ENCODE results near the gene REV3L. TPM values are rescaled to one million over a fixed set of nuclear protein-coding genes. Genes with fewer than 3 reads are reported as not detected.

The REV3L gene
- total and polyA plus RNA-seq, 8 donors, result 29.3 to 68.6 (median 57.4) TPM

DNA sequence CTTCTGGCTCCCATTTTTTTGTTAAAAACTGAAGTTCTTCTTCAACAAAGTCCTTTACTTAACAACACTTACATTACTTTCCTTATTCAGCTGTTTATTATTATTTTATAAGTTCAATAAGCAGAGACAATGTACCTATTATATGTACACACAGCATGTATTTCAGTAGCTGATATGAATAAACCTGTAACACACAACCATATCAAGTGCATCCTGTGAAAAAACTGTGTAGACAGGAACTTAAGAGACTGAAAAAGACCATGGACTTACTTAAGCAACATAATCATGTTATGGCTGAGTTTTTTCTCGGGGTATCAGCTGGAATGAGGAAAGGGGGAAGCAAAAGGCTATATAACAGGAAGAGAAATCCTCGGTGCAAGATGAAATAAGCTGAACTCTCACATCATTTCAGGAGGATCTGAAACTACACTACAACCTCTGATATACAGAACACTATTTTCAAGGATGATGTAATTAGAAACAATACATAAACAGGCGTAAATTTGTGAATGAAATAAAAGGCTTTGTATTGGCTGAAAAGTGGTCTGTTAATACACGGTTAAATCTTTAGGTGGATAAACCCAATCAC, 70.9 kb downstream of the REV3L start:
- DNase-seq (no peak), ATAC-seq (peak; percentile 64)
- no peaks in the 10 kb centered on the region for H3K9me3 ChIP-seq
- H3K36me3 ChIP-seq, result peaks cover 0 to 16% of the 10 kb centered on the region in 2 donors
- TF ChIP-seq CTCF (IDR thresholded peaks at IDR 0.05), result no peak
- intact Hi-C loops (cut with DNase I), result no loop called here
- H3K4me3 ChIP-seq, result no peak overlapping the region
- H3K27me3 ChIP-seq, result no peaks in the 10 kb centered on the region
- H3K27ac ChIP-seq, result peak overlapping the region in 1 of 2 donors; percentile 26
- H3K4me1 ChIP-seq, result peaks cover 0 to 34% of the 10 kb centered on the region in 2 donors

DNA sequence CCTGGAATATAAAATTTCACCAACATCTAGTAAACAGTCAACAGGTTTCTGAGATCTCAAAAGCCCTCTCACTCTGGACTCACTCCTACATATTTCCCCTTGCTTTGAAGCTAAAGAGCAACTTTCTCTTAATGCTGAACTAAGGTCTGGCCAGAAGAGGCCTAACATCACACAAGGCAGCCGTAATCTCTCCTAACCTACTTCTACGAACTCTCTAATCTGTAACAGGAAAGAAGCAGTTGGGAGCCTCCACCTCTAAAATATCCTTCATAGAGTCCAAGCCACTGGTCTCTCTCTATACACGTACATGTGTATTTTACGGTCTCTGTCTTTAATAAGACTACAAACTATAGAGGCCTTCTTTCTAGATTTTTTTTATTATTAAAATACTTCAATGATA, 72.0 kb downstream of the REV3L start:
- ATAC-seq (no peak), DNase-seq (no peak)
- Histone ChIP-seq H3K4me3 (no peak overlapping the region), H3K4me1 (peaks cover 0 to 35% of the 10 kb centered on the region in 2 donors), H3K36me3 (peaks cover 0 to 16% of the 10 kb centered on the region in 2 donors), H3K27me3 (no peaks in the 10 kb centered on the region), H3K27ac (peak overlapping the region in 1 of 2 donors; percentile 24), H3K9me3 (no peaks in the 10 kb centered on the region)
- intact Hi-C loops (cut with DNase I), result no loop called here
- TF ChIP-seq CTCF (IDR thresholded peaks at IDR 0.05), result no peak

DNA sequence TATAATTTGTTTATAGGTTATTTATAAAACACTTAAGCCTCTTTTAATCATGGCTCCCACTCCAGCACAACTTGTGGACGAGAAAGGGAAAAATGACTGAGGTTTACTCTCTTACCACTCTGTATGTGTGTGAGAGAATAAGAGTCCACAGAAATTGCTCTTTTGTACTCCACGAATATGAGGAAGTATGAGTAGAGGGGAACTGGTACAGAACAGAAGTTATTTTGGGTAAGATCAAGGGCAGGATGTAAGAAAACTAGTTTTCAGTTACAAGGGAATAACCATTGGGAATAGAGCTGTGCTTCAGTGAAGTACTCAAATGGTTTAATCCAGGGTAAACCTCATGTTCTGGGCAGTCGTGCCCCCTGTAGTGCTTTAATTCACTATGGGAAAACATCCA, 72.6 kb downstream of the REV3L start:
- Histone ChIP-seq H3K4me1 (peaks cover 0 to 35% of the 10 kb centered on the region in 2 donors), H3K27ac (peak overlapping the region in 1 of 2 donors; percentile 24), H3K36me3 (peaks cover 0 to 13% of the 10 kb centered on the region in 2 donors), H3K9me3 (no peaks in the 10 kb centered on the region), H3K27me3 (no peaks in the 10 kb centered on the region), H3K4me3 (no peak overlapping the region)
- no peak for TF ChIP-seq CTCF (IDR thresholded peaks at IDR 0.05)
- peak; percentile 31 for ATAC-seq
- DNase-seq, result no peak
- intact Hi-C loops (cut with DNase I), result no loop called here

DNA sequence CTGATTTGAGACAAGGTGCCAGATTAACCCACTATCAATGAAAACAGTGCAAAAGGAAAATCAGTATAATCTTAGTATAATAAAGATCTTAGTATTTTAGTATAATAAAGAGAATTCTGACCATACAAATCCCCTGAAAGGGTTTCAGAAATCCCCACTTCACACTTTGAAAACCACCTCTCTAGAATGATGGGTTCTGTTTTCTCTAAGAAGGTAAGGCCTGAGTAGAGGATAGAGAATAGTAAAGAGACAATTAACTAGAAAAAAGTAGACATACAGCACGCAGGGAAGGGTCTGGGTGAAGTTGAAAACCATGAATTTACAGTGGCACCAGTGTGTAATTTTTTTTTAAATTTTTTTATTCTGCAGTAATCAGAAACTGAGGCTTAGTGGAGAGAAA, 73.6 kb downstream of the REV3L start:
- intact Hi-C loops (cut with DNase I), result no loop called here
- Histone ChIP-seq H3K4me1 (peaks cover 0 to 35% of the 10 kb centered on the region in 2 donors), H3K27me3 (no peaks in the 10 kb centered on the region), H3K36me3 (peaks cover 0 to 20% of the 10 kb centered on the region in 2 donors), H3K27ac (no peak overlapping the region), H3K4me3 (no peak overlapping the region), H3K9me3 (peaks cover 0 to under 1% of the 10 kb centered on the region in 2 donors)
- DNase-seq (no peak), ATAC-seq (no peak)
- no peak for TF ChIP-seq CTCF (IDR thresholded peaks at IDR 0.05)

DNA sequence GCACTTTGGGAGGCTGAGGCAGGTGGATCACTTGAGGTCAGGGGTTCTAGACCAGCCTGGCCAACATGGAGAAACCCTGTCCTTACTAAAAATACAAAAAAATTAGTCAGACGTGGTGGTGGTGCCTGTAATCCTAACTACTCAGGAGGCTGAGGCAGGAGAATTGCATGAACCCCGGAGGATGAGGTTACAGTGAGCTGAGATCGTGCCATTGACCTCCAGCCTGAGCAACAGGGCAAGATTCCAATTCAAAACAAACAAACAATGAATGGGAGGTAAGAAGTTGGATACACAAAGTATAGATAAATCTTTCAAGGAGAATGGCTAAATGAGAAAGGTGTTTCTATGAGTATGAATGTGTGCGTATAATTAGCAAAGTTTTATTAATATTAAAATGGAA, 75.3 kb downstream of the REV3L start:
- Histone ChIP-seq H3K9me3 (peaks cover 0 to 4% of the 10 kb centered on the region in 2 donors), H3K27me3 (no peaks in the 10 kb centered on the region), H3K27ac (no peak overlapping the region), H3K4me3 (no peak overlapping the region), H3K4me1 (peaks cover 0 to 35% of the 10 kb centered on the region in 2 donors), H3K36me3 (peaks cover 0 to 34% of the 10 kb centered on the region in 2 donors)
- no peak for DNase-seq
- intact Hi-C loops (cut with DNase I), result no loop called here
- ATAC-seq, result no peak
- TF ChIP-seq CTCF (IDR thresholded peaks at IDR 0.05), result no peak

Data from left lung (tissue), 10 donors.